HG03442 (cell line): ENCODE results near the gene NDUFA6.
"Not testable (repeated sequence)": the region's sequence is repeated elsewhere in the genome, so short reads cannot be mapped to it uniquely, and the experiment has no call there.

Experiments used
- ATAC-seq: cut with Tn5 transposase; IDR thresholded peaks from one replicate; pipeline ENCODE4 v1.9.1; 2021; ENCODE audit warnings: mild to moderate bottlenecking, moderate library complexity; ENCODE audit not compliant: unreplicated experiment

Gene NDUFA6

GRCh38 chr22:42090596-42091454 is at the start of gene NDUFA6:
Gene NDUFA6, minus strand, starts transcription at chr22:42090772. Its CDS starts 28 bp downstream, at chr22:42090744.
- ATAC-seq, result peak; percentile 95

GRCh38 chr22:42140153-42140552 is 49.6 kb upstream of the NDUFA6 start:
- ATAC-seq, result not testable (repeated sequence)

- ATAC-seq, result not testable (repeated sequence)
Measured at GRCh38 chr22:42139508-42139907, 48.9 kb upstream of the NDUFA6 start.

- ATAC-seq, result no peak
Measured at GRCh38 chr22:42138972-42139371, 48.4 kb upstream of the NDUFA6 start.

GRCh38 chr22:42138122-42138770 is 47.7 kb upstream of the NDUFA6 start:
- no peak for ATAC-seq

GRCh38 chr22:42135688-42136087 is 45.1 kb upstream of the NDUFA6 start:
- not testable (repeated sequence) for ATAC-seq

GRCh38 chr22:42134100-42135020 is 43.8 kb upstream of the NDUFA6 start:
- no peak for ATAC-seq

GRCh38 chr22:42132457-42132856 is 41.9 kb upstream of the NDUFA6 start:
- ATAC-seq, result no peak

GRCh38 chr22:42131562-42131961 is 41.0 kb upstream of the NDUFA6 start:
- ATAC-seq, result no peak

- ATAC-seq, result not testable (repeated sequence)
Measured at GRCh38 chr22:42130639-42131431, 40.3 kb upstream of the NDUFA6 start, which contains the start of gene CYP2D6. Gene CYP2D6, minus strand, starts transcription at chr22:42130810. Its CDS starts 19 bp downstream, at chr22:42130791.

GRCh38 chr22:42130182-42130581 is 39.6 kb upstream of the NDUFA6 start:
- not testable (repeated sequence) for ATAC-seq

GRCh38 chr22:42128776-42129694 is 38.5 kb upstream of the NDUFA6 start:
- not testable (repeated sequence) for ATAC-seq

- not testable (repeated sequence) for ATAC-seq
Measured at GRCh38 chr22:42128007-42128406, 37.4 kb upstream of the NDUFA6 start.

- ATAC-seq, result no peak
Measured at GRCh38 chr22:42127606-42128005, 37.0 kb upstream of the NDUFA6 start.

GRCh38 chr22:42123529-42123928 is 33.0 kb upstream of the NDUFA6 start:
- ATAC-seq, result not testable (repeated sequence)

GRCh38 chr22:42120231-42121021 is 29.9 kb upstream of the NDUFA6 start:
- not testable (repeated sequence) for ATAC-seq

GRCh38 chr22:42116848-42117424 is 26.4 kb upstream of the NDUFA6 start:
- no peak for ATAC-seq

- not testable (repeated sequence) for ATAC-seq
Measured at GRCh38 chr22:42115420-42115830, 24.9 kb upstream of the NDUFA6 start.
